ENCODE measurements around the gene PTPRA. TPM values are rescaled to one million over a fixed set of nuclear protein-coding genes. Genes with fewer than 3 reads are reported as not detected.

The PTPRA gene
- total and polyA plus RNA-seq, 9 of the 15 experiments (the other 6 are each of a cell fraction or from before 2014, with no cell fraction given), result 3.4 to 80.5 (median 28.0) TPM

GRCh38 chr20:2835331-2835796 is 37.9 kb upstream of the PTPRA start (continued):
- TF ChIP-seq DIDO1 (tag; IDR thresholded peaks at IDR 0.05; ENCODE audit: low read depth) (no peak), FOXK1 (CRISPR knock-in tag; IDR thresholded peaks at IDR 0.05; ENCODE audit: borderline replicate concordance) (no peak)

DNA sequence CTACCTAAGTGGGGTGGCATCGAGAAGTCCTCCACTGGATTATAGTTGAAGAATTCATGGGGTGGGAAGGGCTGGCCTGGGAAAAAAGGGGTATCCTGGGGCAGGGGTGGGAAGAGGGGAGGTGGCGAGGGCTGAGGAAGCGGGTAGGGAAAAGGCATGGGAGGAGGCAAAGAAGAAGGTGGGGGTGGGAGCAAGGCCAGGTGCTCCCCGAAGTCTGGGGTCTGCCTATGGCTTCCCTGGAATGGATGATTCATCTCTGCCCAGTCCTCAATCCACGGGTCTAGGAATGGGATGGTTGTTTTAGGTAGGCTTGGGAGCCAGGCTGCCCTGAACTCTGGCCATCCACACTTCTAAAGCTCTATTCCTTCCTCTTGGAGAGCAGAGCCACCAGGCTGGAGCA is 37.2 kb upstream of the PTPRA start:
- Histone ChIP-seq H3K4me2 (ENCODE audit: insufficient read depth, low read length) (no peak overlapping the region), H3K9ac (ENCODE audit: insufficient read depth in 1 of 2, low read depth in 2 of 2, low read length in 2 of 2) (no peak overlapping the region), H3K9me3 (replicated peaks; ENCODE audit: control insufficient read depth, insufficient read depth, low read depth, low read length) (no peaks in the 10 kb centered on the region), H3K79me2 (ENCODE audit: control insufficient read depth, insufficient read depth, low read length) (no peaks in the 10 kb centered on the region; the same call in 2 of the 3 replicates), H3K27ac (ENCODE audit: extremely low read depth, low read depth, low read length) (no peak overlapping the region), H3K27me3 (ENCODE audit: control insufficient read depth in 2 of 2, insufficient read depth in 2 of 2, low read length in 2 of 2) (no peaks in the 10 kb centered on the region), H3K36me3 (ENCODE audit: control insufficient read depth, insufficient read depth, low read length) (no peaks in the 10 kb centered on the region), H3K4me3 (no peak overlapping the region), H3K4me1 (replicated peaks in 1 of 2; ENCODE audit: control insufficient read depth in 2 of 2, insufficient read depth in 2 of 2, low read length in 2 of 2) (peaks cover 4 to 20% of the 10 kb centered on the region in 2 experiments; a peak in 3 of 5 replicates), H3K9me1 (ENCODE audit: control insufficient read depth, insufficient read depth, low read length) (no peaks in the 10 kb centered on the region), H2AFZ (ENCODE audit: low read depth, low read length) (no peak overlapping the region), H4K20me1 (replicated peaks; ENCODE audit: control insufficient read depth, insufficient read depth, low read length) (no peaks in the 10 kb centered on the region)
- WGBS (ENCODE audit: insufficient coverage, low coverage, missing lambda C conversion rate), result 0% methylated on average over 1 of the region's 5 CpGs
- DNase-seq (ENCODE audit: extremely low read depth in 1 of 4, low spot score in 3 of 4) (peak in 1 of 4 experiments; percentile 1), FAIRE-seq (no peak), ATAC-seq (no peak)
- in situ Hi-C loops (cut with MboI), result no loop called here
- no TSS peak for BruUV-seq (replicated peaks)
- intact Hi-C loops (cut with micrococcal nuclease), result no loop called here
- no peak for TF ChIP-seq TBP (optimal IDR thresholded peaks at IDR 0.05; ENCODE audit: low read depth, low read length)
- TF ChIP-seq STAT5A (IDR thresholded peaks at IDR 0.05; ENCODE audit: borderline replicate concordance, low read length), result no peak
- no peak for TF ChIP-seq SUPT5H (IDR thresholded peaks at IDR 0.05)
- TF ChIP-seq NCOA4 (IDR thresholded peaks at IDR 0.05; ENCODE audit: partially characterized antibody), result no peak
- CTCF ChIA-PET (ENCODE audit: low intra/inter-chr PET ratio), result no interaction called here
- POLR2A ChIA-PET, result no interaction called here

All from K562 (cell line).